Measurements from ENCODE around the gene SLC43A2.

Gene SLC43A2

GRCh38 chr17:1648963-1649843 lies 20.6 kb upstream of the SLC43A2 start:
- H3K9me2 ChIP-seq (replicated peaks; ENCODE audit: insufficient read depth, low read length): no peaks in the 10 kb centered on the region
- H3K9ac ChIP-seq (ENCODE audit: low read length): peak overlapping the region; percentile 31; the same call in 1 of the 2 replicates
- peak overlapping the region; percentile 99 for H3K4me2 ChIP-seq (ENCODE audit: low read depth, low read length)
- H2AFZ ChIP-seq (ENCODE audit: low read length): peak overlapping the region; percentile 94
- H3K27me3 ChIP-seq (replicated peaks; ENCODE audit: insufficient read depth, low read length): no peaks in the 10 kb centered on the region
- peaks cover 27% of the 10 kb centered on the region for H3F3A ChIP-seq (ENCODE audit: insufficient read depth, low read length)
- H4K20me1 ChIP-seq (ENCODE audit: insufficient read depth, low read length): no peaks in the 10 kb centered on the region
- H3K4me1 ChIP-seq (ENCODE audit: low read length): peaks cover 15% of the 10 kb centered on the region
- H3K4me3 ChIP-seq (ENCODE audit: low read length): peak overlapping the region; percentile 74
- TF ChIP-seq EZH2phosphoT487 (IDR thresholded peaks at IDR 0.05; ENCODE audit: low read length): no peak
- no peak for TF ChIP-seq CTCF (IDR thresholded peaks at IDR 0.05; ENCODE audit: low read length)
- TF ChIP-seq EZH2 (optimal IDR thresholded peaks at IDR 0.05; ENCODE audit: low read depth, low read length): no peak
- H3K36me3 ChIP-seq (replicated peaks; ENCODE audit: insufficient read depth, low read length): no peaks in the 10 kb centered on the region; the same call in none of the 2 replicates
- H3K27ac ChIP-seq (ENCODE audit: low read length): peak overlapping the region; percentile 63; the same call in 1 of the 2 replicates
- peak; percentile 96 for DNase-seq
- H3K79me2 ChIP-seq (ENCODE audit: low read length): no peaks in the 10 kb centered on the region
- H3K9me3 ChIP-seq (replicated peaks; ENCODE audit: insufficient read depth, low read length): no peaks in the 10 kb centered on the region

- Histone ChIP-seq H4K20me1 (ENCODE audit: insufficient read depth, low read length) (no peaks in the 10 kb centered on the region), H3K27me3 (replicated peaks; ENCODE audit: insufficient read depth, low read length) (no peaks in the 10 kb centered on the region), H3K9me3 (replicated peaks; ENCODE audit: insufficient read depth, low read length) (no peaks in the 10 kb centered on the region), H3K27ac (ENCODE audit: low read length) (no peak overlapping the region), H3K4me3 (ENCODE audit: low read length) (peak overlapping the region; percentile 63), H3F3A (ENCODE audit: insufficient read depth, low read length) (peaks cover 27% of the 10 kb centered on the region), H3K9ac (ENCODE audit: low read length) (peak overlapping the region; percentile 42; the same call in 1 of the 2 replicates), H3K36me3 (replicated peaks; ENCODE audit: insufficient read depth, low read length) (no peaks in the 10 kb centered on the region; the same call in none of the 2 replicates), H3K79me2 (ENCODE audit: low read length) (no peaks in the 10 kb centered on the region), H3K4me2 (ENCODE audit: low read depth, low read length) (peak overlapping the region; percentile 99), H2AFZ (ENCODE audit: low read length) (peak overlapping the region; percentile 94), H3K9me2 (replicated peaks; ENCODE audit: insufficient read depth, low read length) (no peaks in the 10 kb centered on the region), H3K4me1 (ENCODE audit: low read length) (peaks cover 19% of the 10 kb centered on the region)
- TF ChIP-seq EZH2 (optimal IDR thresholded peaks at IDR 0.05; ENCODE audit: low read depth, low read length) (no peak), CTCF (IDR thresholded peaks at IDR 0.05; ENCODE audit: low read length) (peak; percentile 75), EZH2phosphoT487 (IDR thresholded peaks at IDR 0.05; ENCODE audit: low read length) (no peak)
- DNase-seq: no peak
These were observed 19.7 kb upstream of the SLC43A2 start for GRCh38 chr17:1648173-1648962.

GRCh38 chr17:1647802-1648171 lies 19.2 kb upstream of the SLC43A2 start:
- TF ChIP-seq CTCF (IDR thresholded peaks at IDR 0.05; ENCODE audit: low read length): no peak
- no peak for TF ChIP-seq EZH2phosphoT487 (IDR thresholded peaks at IDR 0.05; ENCODE audit: low read length)
- TF ChIP-seq EZH2 (optimal IDR thresholded peaks at IDR 0.05; ENCODE audit: low read depth, low read length): no peak
- Histone ChIP-seq H4K20me1 (ENCODE audit: insufficient read depth, low read length) (no peaks in the 10 kb centered on the region), H3K79me2 (ENCODE audit: low read length) (no peaks in the 10 kb centered on the region), H3K4me3 (ENCODE audit: low read length) (no peak overlapping the region), H3K9ac (ENCODE audit: low read length) (no peak overlapping the region), H3K4me2 (ENCODE audit: low read depth, low read length) (no peak overlapping the region), H3K27me3 (replicated peaks; ENCODE audit: insufficient read depth, low read length) (no peaks in the 10 kb centered on the region), H3F3A (ENCODE audit: insufficient read depth, low read length) (peaks cover 28% of the 10 kb centered on the region), H2AFZ (ENCODE audit: low read length) (no peak overlapping the region), H3K27ac (ENCODE audit: low read length) (no peak overlapping the region), H3K9me3 (replicated peaks; ENCODE audit: insufficient read depth, low read length) (no peaks in the 10 kb centered on the region), H3K9me2 (replicated peaks; ENCODE audit: insufficient read depth, low read length) (no peaks in the 10 kb centered on the region), H3K36me3 (replicated peaks; ENCODE audit: insufficient read depth, low read length) (no peaks in the 10 kb centered on the region; the same call in none of the 2 replicates), H3K4me1 (ENCODE audit: low read length) (peaks cover 19% of the 10 kb centered on the region)
- DNase-seq: no peak

Data from MM.1S (cell line).